Stimulated activated naive CD8-positive, alpha-beta T cell treated with anti-CD3 and anti-CD28 coated beads, Interleukin-15, Interleukin-2, amounts not matched to agents 100 ng/mL and 50 ng/mL, for 24 hours (primary cell): Measurements from ENCODE around the gene C11orf71.
A peak's percentile ranks its signal among the peaks of the same experiment; 100 is the strongest.

Experiments used
- H3K27ac Mint-ChIP-seq: one replicate; pipeline ENCODE4 v1.8.0; 2021; ENCODE audit warnings: mild to moderate bottlenecking, mixed read lengths
- H3K27me3 Mint-ChIP-seq: one replicate; pipeline ENCODE4 v1.8.0; 2021; ENCODE audit warnings: mixed read lengths
- H3K36me3 Mint-ChIP-seq: one replicate; pipeline ENCODE4 v1.8.0; 2021; ENCODE audit warnings: low read depth, mixed read lengths
- H3K4me1 Mint-ChIP-seq: one replicate; pipeline ENCODE4 v1.8.0; 2021; ENCODE audit warnings: low read depth, mixed read lengths
- H3K4me3 Mint-ChIP-seq: one replicate; pipeline ENCODE4 v1.8.0; 2021; ENCODE audit warnings: mild to moderate bottlenecking, mixed read lengths
- H3K9me3 Mint-ChIP-seq: one replicate; pipeline ENCODE4 v1.8.0; 2021; ENCODE audit warnings: mixed read lengths

Gene C11orf71

GRCh38 chr11:114430290-114430689, 30.0 kb upstream of the C11orf71 start:
- Mint-ChIP-seq H3K27ac (no peak overlapping the region), H3K27me3 (no peaks in the 10 kb centered on the region), H3K4me3 (no peak overlapping the region)

GRCh38 chr11:114426280-114426679, 26.0 kb upstream of the C11orf71 start:
- no peak overlapping the region for H3K4me3 Mint-ChIP-seq
- no peaks in the 10 kb centered on the region for H3K36me3 Mint-ChIP-seq
- H3K9me3 Mint-ChIP-seq = peaks cover 10% of the 10 kb centered on the region
- H3K27ac Mint-ChIP-seq = no peak overlapping the region
- no peaks in the 10 kb centered on the region for H3K27me3 Mint-ChIP-seq
- H3K4me1 Mint-ChIP-seq = no peaks in the 10 kb centered on the region

More at GRCh38 chr11:114430290-114430689, 30.0 kb upstream of the C11orf71 start:
- Mint-ChIP-seq H3K9me3 (no peaks in the 10 kb centered on the region), H3K4me1 (no peaks in the 10 kb centered on the region), H3K36me3 (no peaks in the 10 kb centered on the region)

GRCh38 chr11:114416441-114416961, 16.2 kb upstream of the C11orf71 start:
- H3K27ac Mint-ChIP-seq = no peak overlapping the region
- no peaks in the 10 kb centered on the region for H3K9me3 Mint-ChIP-seq
- H3K4me3 Mint-ChIP-seq = no peak overlapping the region
- H3K36me3 Mint-ChIP-seq = no peaks in the 10 kb centered on the region
- H3K27me3 Mint-ChIP-seq = no peaks in the 10 kb centered on the region
- H3K4me1 Mint-ChIP-seq = no peaks in the 10 kb centered on the region

GRCh38 chr11:114413958-114414357, 13.6 kb upstream of the C11orf71 start:
- H3K36me3 Mint-ChIP-seq = peaks cover 19% of the 10 kb centered on the region
- H3K4me3 Mint-ChIP-seq = no peak overlapping the region
- no peaks in the 10 kb centered on the region for H3K27me3 Mint-ChIP-seq
- no peaks in the 10 kb centered on the region for H3K4me1 Mint-ChIP-seq
- H3K9me3 Mint-ChIP-seq = no peaks in the 10 kb centered on the region
- no peak overlapping the region for H3K27ac Mint-ChIP-seq

- Mint-ChIP-seq H3K27ac (no peak overlapping the region), H3K36me3 (peaks cover 22% of the 10 kb centered on the region), H3K4me1 (no peaks in the 10 kb centered on the region), H3K9me3 (no peaks in the 10 kb centered on the region), H3K4me3 (no peak overlapping the region), H3K27me3 (no peaks in the 10 kb centered on the region)
Observed at GRCh38 chr11:114412946-114413345, 12.6 kb upstream of the C11orf71 start.

- Mint-ChIP-seq H3K27me3 (no peaks in the 10 kb centered on the region), H3K4me3 (peak overlapping the region; percentile 90), H3K4me1 (peaks cover 66% of the 10 kb centered on the region), H3K36me3 (peaks cover 56% of the 10 kb centered on the region), H3K27ac (peak overlapping the region; percentile 90), H3K9me3 (no peaks in the 10 kb centered on the region)
Observed at GRCh38 chr11:114401311-114401710, 1.0 kb upstream of the C11orf71 start.

GRCh38 chr11:114400915-114401223, 558 bp upstream of the C11orf71 start:
- Mint-ChIP-seq H3K27ac (peak overlapping the region; percentile 90), H3K9me3 (no peaks in the 10 kb centered on the region), H3K4me3 (peak overlapping the region; percentile 90), H3K4me1 (peaks cover 62% of the 10 kb centered on the region), H3K27me3 (no peaks in the 10 kb centered on the region), H3K36me3 (peaks cover 51% of the 10 kb centered on the region)

- Mint-ChIP-seq H3K36me3 (peaks cover 39% of the 10 kb centered on the region), H3K9me3 (no peaks in the 10 kb centered on the region), H3K27ac (peak overlapping the region; percentile 90), H3K27me3 (no peaks in the 10 kb centered on the region), H3K4me1 (peaks cover 51% of the 10 kb centered on the region), H3K4me3 (peak overlapping the region; percentile 90)
Observed at GRCh38 chr11:114399490-114400215, 658 bp downstream of the C11orf71 start.

- Mint-ChIP-seq H3K4me3 (peak overlapping the region; percentile 90), H3K4me1 (peaks cover 41% of the 10 kb centered on the region), H3K36me3 (peaks cover 30% of the 10 kb centered on the region), H3K27ac (peak overlapping the region; percentile 90), H3K9me3 (no peaks in the 10 kb centered on the region), H3K27me3 (no peaks in the 10 kb centered on the region)
Observed at GRCh38 chr11:114398303-114398920, 1.9 kb downstream of the C11orf71 start.

GRCh38 chr11:114397349-114397982, 2.8 kb downstream of the C11orf71 start:
- Mint-ChIP-seq H3K4me1 (peaks cover 33% of the 10 kb centered on the region), H3K27ac (no peak overlapping the region), H3K4me3 (no peak overlapping the region), H3K36me3 (peaks cover 22% of the 10 kb centered on the region), H3K9me3 (no peaks in the 10 kb centered on the region), H3K27me3 (no peaks in the 10 kb centered on the region)

GRCh38 chr11:114396916-114397315, 3.4 kb downstream of the C11orf71 start:
- H3K4me3 Mint-ChIP-seq = no peak overlapping the region
- peaks cover 18% of the 10 kb centered on the region for H3K36me3 Mint-ChIP-seq
- no peak overlapping the region for H3K27ac Mint-ChIP-seq
- no peaks in the 10 kb centered on the region for H3K9me3 Mint-ChIP-seq
- H3K27me3 Mint-ChIP-seq = no peaks in the 10 kb centered on the region
- peaks cover 28% of the 10 kb centered on the region for H3K4me1 Mint-ChIP-seq

GRCh38 chr11:114395736-114396135, 4.6 kb downstream of the C11orf71 start:
- H3K27me3 Mint-ChIP-seq = no peaks in the 10 kb centered on the region
- no peaks in the 10 kb centered on the region for H3K9me3 Mint-ChIP-seq
- peaks cover 27% of the 10 kb centered on the region for H3K4me1 Mint-ChIP-seq
- H3K36me3 Mint-ChIP-seq = peaks cover 17% of the 10 kb centered on the region
- H3K27ac Mint-ChIP-seq = no peak overlapping the region
- H3K4me3 Mint-ChIP-seq = no peak overlapping the region

GRCh38 chr11:114392735-114393667, 7.3 kb downstream of the C11orf71 start:
- Mint-ChIP-seq H3K9me3 (no peaks in the 10 kb centered on the region), H3K27ac (no peak overlapping the region), H3K27me3 (no peaks in the 10 kb centered on the region), H3K36me3 (peaks cover 8% of the 10 kb centered on the region), H3K4me1 (peaks cover 8% of the 10 kb centered on the region), H3K4me3 (no peak overlapping the region)

GRCh38 chr11:114386545-114386944, 13.8 kb downstream of the C11orf71 start:
- Mint-ChIP-seq H3K4me1 (no peaks in the 10 kb centered on the region), H3K4me3 (no peak overlapping the region), H3K27me3 (no peaks in the 10 kb centered on the region), H3K9me3 (no peaks in the 10 kb centered on the region), H3K27ac (no peak overlapping the region), H3K36me3 (no peaks in the 10 kb centered on the region)
